GM12864 (cell line): Measurements from ENCODE around the gene CMTM8.

ENCODE experiments used
- DNase-seq: peaks from one replicate; pipeline ENCODE4 v3.0.0-alpha.2; 2011; ENCODE audit warnings: low read depth
- H3K4me3 ChIP-seq: 2 replicates; pipeline ENCODE4 v1.5.1; 2011; ENCODE audit warnings: mild to moderate bottlenecking, low read depth, low read length, control low read depth
- CTCF ChIP-seq: IDR thresholded peaks from 2 replicates; pipeline ENCODE4 v1.5.1; 2011; ENCODE audit warnings: low read depth, mild to moderate bottlenecking, moderate library complexity, low read length, control low read depth, inconsistent platforms; ENCODE audit errors: missing control alignments

Gene CMTM8

GRCh38 chr3:32285891-32286290 lies 47.4 kb downstream of the CMTM8 start:
- DNase-seq: no peak
- no peak overlapping the region for H3K4me3 ChIP-seq
- TF ChIP-seq CTCF: no peak

- no peak for DNase-seq
- no peak for TF ChIP-seq CTCF
- H3K4me3 ChIP-seq: no peak overlapping the region
Measured at GRCh38 chr3:32288819-32289218, 50.3 kb downstream of the CMTM8 start.

GRCh38 chr3:32290619-32291018 lies 52.1 kb downstream of the CMTM8 start:
- no peak for TF ChIP-seq CTCF
- DNase-seq: no peak
- H3K4me3 ChIP-seq: no peak overlapping the region

- no peak overlapping the region for H3K4me3 ChIP-seq
- DNase-seq: no peak
- TF ChIP-seq CTCF: no peak
Measured at GRCh38 chr3:32292085-32292796, 53.8 kb downstream of the CMTM8 start.

- TF ChIP-seq CTCF: no peak
- no peak overlapping the region for H3K4me3 ChIP-seq
- no peak for DNase-seq
Measured at GRCh38 chr3:32293903-32294302, 55.4 kb downstream of the CMTM8 start.

- peak; percentile 12 for DNase-seq
- TF ChIP-seq CTCF: peak; percentile 91
- H3K4me3 ChIP-seq: no peak overlapping the region
Measured at GRCh38 chr3:32296251-32297204, 58.0 kb downstream of the CMTM8 start.
